Prostate gland (tissue), 2 donors: ENCODE data around the gene HBS1L. TPM values are rescaled to one million over a fixed set of nuclear protein-coding genes. Genes with fewer than 3 reads are reported as not detected.

Experiments used
- DNase-seq: peaks from one replicate; pipeline ENCODE4 v3.0.0-alpha.2; 2019; ENCODE audit warnings: low spot score
- H3K27ac ChIP-seq, 2 donors: fragments of 200-600 bp; sonication (generic); 2 replicates each; pipeline ENCODE4 v1.5.1; 2017 to 2019
- H3K27me3 ChIP-seq: fragments of 200-600 bp; sonication (generic); replicated peaks from 2 replicates; pipeline ENCODE4 v1.5.1; 2019; ENCODE audit not compliant: insufficient read depth
- H3K36me3 ChIP-seq, 2 donors: fragments of 200-600 bp; sonication (generic); 1 replicate in 1 of 2; 2 replicates in 1 of 2; pipeline versions ENCODE4 v1.5.1 to v1.8.1; 2017 to 2019
- H3K4me1 ChIP-seq: fragments of 200-600 bp; sonication (generic); replicated peaks from 2 replicates; pipeline ENCODE4 v1.5.1; 2019
- H3K4me3 ChIP-seq, 2 donors: fragments of 200-600 bp; sonication (generic); 2 replicates each; pipeline ENCODE4 v1.5.1; 2017 to 2019
- H3K9me3 ChIP-seq: fragments of 200-600 bp; sonication (generic); 2 replicates; pipeline ENCODE4 v1.5.1; 2017
- CTCF ChIP-seq, 4 experiments: fragments of 200-600 bp in 2 of 4; fragments of 450-650 bp in 2 of 4; sonication (generic) in 2 of 4; IDR thresholded peaks; 1 replicate in 3 of 4; 2 replicates in 1 of 4; pipeline ENCODE4 v1.5.1; 2016 to 2019; ENCODE audit warnings: antibody characterized with exemption in 4 of 4, mild to moderate bottlenecking in 2 of 4, moderate library complexity in 2 of 4
- POLR2A ChIP-seq: fragments of 450-650 bp; IDR thresholded peaks from one replicate; pipeline ENCODE4 v1.6.1; 2016; ENCODE audit warnings: antibody characterized with exemption, mild to moderate bottlenecking
- POLR2AphosphoS5 ChIP-seq: sonication (generic); formaldehyde crosslinking; IDR thresholded peaks from one replicate; pipeline ENCODE4 v1.6.1; 2017; ENCODE audit warnings: antibody characterized with exemption
- WGBS: methylation state at CpG from one replicate; pipeline ENCODE4 v1.1.5; 2018; 5-methylcytosine and 5-hydroxymethylcytosine counted together
- intact Hi-C: fragments of 100-400 bp; cut with DNase I; formaldehyde crosslinking; loops from one replicate; pipeline ENCODE4 v1.14.2; 2022
- total RNA-seq, 2 donors: library from RNA; depleted of rRNA; stranded (reverse); fragments of >200 nt; gene quantifications; one replicate each; pipeline ENCODE4 v1.1.0, GENCODE V29; 2016

HBS1L gene
- total RNA-seq, 2 donors from 2014 or later, result 54.2 to 72.1 TPM

- intact Hi-C loops, result no loop called here
- WGBS, result 76% methylated on average over 3 of the region's 3 CpGs
- TF ChIP-seq POLR2AphosphoS5 (no peak), CTCF (IDR thresholded peaks at IDR 0.05) (no peak), POLR2A (no peak)
Measured at GRCh38 chr6:135030056-135030473, 24.6 kb downstream of the HBS1L start.

GRCh38 chr6:135025775-135026174 lies 28.8 kb downstream of the HBS1L start:
- Histone ChIP-seq H3K9me3 (no peaks in the 10 kb centered on the region), H3K27me3 (no peaks in the 10 kb centered on the region), H3K27ac (no peak overlapping the region), H3K36me3 (no peaks in the 10 kb centered on the region), H3K4me3 (no peak overlapping the region), H3K4me1 (no peaks in the 10 kb centered on the region)
- intact Hi-C loops, result no loop called here
- 85% methylated on average over 2 of the region's 2 CpGs for WGBS
- TF ChIP-seq CTCF (IDR thresholded peaks at IDR 0.05) (no peak), POLR2AphosphoS5 (no peak), POLR2A (no peak)
- no peak for DNase-seq

More at GRCh38 chr6:135030056-135030473, 24.6 kb downstream of the HBS1L start:
- no peaks in the 10 kb centered on the region for H3K36me3 ChIP-seq
- H3K4me1 ChIP-seq, result no peaks in the 10 kb centered on the region
- no peaks in the 10 kb centered on the region for H3K9me3 ChIP-seq
- no peaks in the 10 kb centered on the region for H3K27me3 ChIP-seq
- no peak overlapping the region for H3K27ac ChIP-seq
- no peak for DNase-seq
- no peak overlapping the region for H3K4me3 ChIP-seq

GRCh38 chr6:135025175-135025574 lies 29.4 kb downstream of the HBS1L start:
- Histone ChIP-seq H3K9me3 (no peaks in the 10 kb centered on the region), H3K4me3 (no peak overlapping the region), H3K36me3 (no peaks in the 10 kb centered on the region), H3K4me1 (no peaks in the 10 kb centered on the region), H3K27me3 (no peaks in the 10 kb centered on the region), H3K27ac (no peak overlapping the region)
- no peak for TF ChIP-seq CTCF (IDR thresholded peaks at IDR 0.05)
- no peak for TF ChIP-seq POLR2AphosphoS5
- no peak for TF ChIP-seq POLR2A
- intact Hi-C loops, result no loop called here
- 93% methylated on average over 2 of the region's 2 CpGs for WGBS
- DNase-seq, result no peak

GRCh38 chr6:135022050-135022697 lies 32.4 kb downstream of the HBS1L start:
- Histone ChIP-seq H3K9me3 (no peaks in the 10 kb centered on the region), H3K36me3 (no peaks in the 10 kb centered on the region), H3K4me1 (no peaks in the 10 kb centered on the region), H3K27me3 (no peaks in the 10 kb centered on the region), H3K27ac (no peak overlapping the region), H3K4me3 (no peak overlapping the region)
- WGBS, result 60% methylated on average over 2 of the region's 2 CpGs
- intact Hi-C loops, result no loop called here
- no peak for DNase-seq
- no peak for TF ChIP-seq POLR2A
- TF ChIP-seq POLR2AphosphoS5, result no peak
- no peak for TF ChIP-seq CTCF (IDR thresholded peaks at IDR 0.05)
